CD8-positive, alpha-beta memory T cell (primary cell): ENCODE results near the gene RBM41. TPM values are rescaled to one million over a fixed set of nuclear protein-coding genes. Genes with fewer than 3 reads are reported as not detected.

ENCODE experiments used
- polyA plus RNA-seq: library from polyadenylated mRNA; unstranded; fragments of 300-500 nt; fragmentation: Illumina TruSeq; gene quantifications from one replicate; pipeline ENCODE4 v1.2.3, GENCODE V29; 2021
- total RNA-seq, 2 experiments: library from RNA; stranded (reverse); gene quantifications; one replicate each; pipeline ENCODE4 v1.2.3, GENCODE V29; 2021

Gene RBM41
- total and polyA plus RNA-seq, 3 experiments from 2014 or later, result 10.5 to 18.6 (median 11.9) TPM

Other genes starting within 250 kb of the RBM41 start
- gene RIPPLY1, start 215.5 kb downstream of the RBM41 start, total RNA-seq, result not detected
- gene RIPPLY1, start 215.5 kb downstream of the RBM41 start, polyA plus RNA-seq, result not detected
- gene CLDN2, start 198.4 kb downstream of the RBM41 start, total RNA-seq, result not detected
- not detected for gene CLDN2, start 198.4 kb downstream of the RBM41 start, polyA plus RNA-seq
- gene MORC4, start 118.6 kb downstream of the RBM41 start, total RNA-seq, result 10 to 100 TPM in 1 of 2 experiments, 1 to 10 TPM in 1; 10.0 to 11.3 TPM
- gene MORC4, start 118.6 kb downstream of the RBM41 start, polyA plus RNA-seq, result 4.7 TPM
- 1 to 10 TPM; 1.8 to 2.6 TPM for gene NUP62CL, start 87.6 kb upstream of the RBM41 start, total RNA-seq
- gene NUP62CL, start 87.6 kb upstream of the RBM41 start, polyA plus RNA-seq, result 2.0 TPM
- gene DNAAF6, start 87.8 kb upstream of the RBM41 start, total RNA-seq, result not detected
- gene DNAAF6, start 87.8 kb upstream of the RBM41 start, polyA plus RNA-seq, result not detected